Large intestine (tissue), 3 donors: ENCODE measurements around the gene ABLIM1. TPM values are rescaled to one million over a fixed set of nuclear protein-coding genes. Genes with fewer than 3 reads are reported as not detected.

ENCODE experiments used
- DNase-seq, 2 donors: peaks; one replicate each; pipeline versions ENCODE4 v3.0.0 to v3.0.0-alpha.2; 2013
- H3K27ac ChIP-seq: one replicate; pipeline ENCODE4 v1.5.1; 2013; ENCODE audit warnings: low read length
- H3K27me3 ChIP-seq: 2 replicates; pipeline ENCODE4 v1.6.1; 2013; ENCODE audit warnings: low read length; ENCODE audit not compliant: control insufficient read depth, insufficient read depth
- H3K36me3 ChIP-seq: 2 replicates; pipeline ENCODE4 v1.6.1; 2013; ENCODE audit warnings: low read length; ENCODE audit not compliant: control insufficient read depth, insufficient read depth
- H3K4me1 ChIP-seq: one replicate; pipeline ENCODE4 v1.6.1; 2013; ENCODE audit warnings: low read length; ENCODE audit not compliant: control insufficient read depth, insufficient read depth
- H3K4me3 ChIP-seq: one replicate; pipeline ENCODE4 v1.5.1; 2013; ENCODE audit warnings: low read length
- H3K9me3 ChIP-seq: one replicate; pipeline ENCODE4 v1.6.1; 2013; ENCODE audit warnings: mild to moderate bottlenecking, low read depth, low read length, moderate library complexity; ENCODE audit not compliant: control insufficient read depth
- WGBS: methylation state at CpG from one replicate; pipeline ENCODE4 v1.1.5; 2013; ENCODE audit warnings: low lambda C conversion rate; ENCODE audit not compliant: insufficient coverage; 5-methylcytosine and 5-hydroxymethylcytosine counted together
- polyA plus RNA-seq: library from polyadenylated mRNA; unstranded; fragments of 120-200 nt; gene quantifications from one replicate; pipeline ENCODE4 v1.2.1, GENCODE V29; 2013

Gene ABLIM1
- polyA plus RNA-seq, 1 donor: 54.9 TPM

DNA sequence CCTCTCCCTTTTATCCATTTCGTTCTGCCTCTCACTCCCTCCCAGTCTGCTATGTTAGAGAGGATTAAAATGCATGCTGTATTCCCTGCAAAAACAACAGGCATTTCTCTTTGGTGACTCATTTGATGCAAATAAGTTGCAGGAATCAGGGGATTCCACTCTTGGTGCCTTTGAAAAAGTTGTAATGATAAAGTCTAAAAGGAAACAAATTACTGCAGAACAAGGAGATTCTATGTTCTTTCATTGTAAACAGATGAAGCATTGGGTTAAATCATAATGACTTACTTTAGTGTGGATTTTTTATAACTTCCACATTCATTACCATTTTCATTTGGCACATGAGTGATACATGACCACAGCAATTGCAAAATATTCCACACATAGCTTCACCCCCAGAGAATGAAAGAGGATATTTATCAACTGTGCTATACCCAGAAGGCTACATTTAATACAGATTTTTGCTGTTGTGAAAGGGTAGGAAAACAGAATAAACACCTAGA is 33.4 kb upstream of the ABLIM1 start:
- Histone ChIP-seq H3K4me1 (no peaks in the 10 kb centered on the region), H3K9me3 (no peaks in the 10 kb centered on the region), H3K4me3 (no peak overlapping the region), H3K27me3 (no peaks in the 10 kb centered on the region), H3K36me3 (no peaks in the 10 kb centered on the region), H3K27ac (no peak overlapping the region)
- no peak for DNase-seq
- WGBS: 57% methylated on average over 1 of the region's 1 CpG

DNA sequence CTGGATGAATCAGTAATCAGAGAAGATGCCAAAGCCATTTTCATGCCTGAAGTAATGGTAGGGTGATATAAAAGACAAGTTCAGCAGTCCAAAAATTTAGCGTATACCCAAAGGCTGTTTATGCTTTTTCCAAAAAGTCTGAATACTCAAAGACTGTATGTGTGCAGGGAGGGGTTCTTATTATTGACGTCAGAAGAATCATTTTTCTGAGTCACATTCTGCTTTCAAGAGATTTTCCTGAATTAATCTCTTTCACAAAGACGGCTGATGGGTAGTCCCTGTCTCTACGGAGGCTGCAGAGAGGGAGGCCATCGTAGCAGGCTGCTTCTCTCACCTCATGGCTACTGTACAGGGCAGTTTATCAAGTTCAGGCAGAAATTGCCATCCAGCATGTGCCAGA is 30.7 kb upstream of the ABLIM1 start:
- WGBS: 50% methylated on average over 1 of the region's 5 CpGs

DNA sequence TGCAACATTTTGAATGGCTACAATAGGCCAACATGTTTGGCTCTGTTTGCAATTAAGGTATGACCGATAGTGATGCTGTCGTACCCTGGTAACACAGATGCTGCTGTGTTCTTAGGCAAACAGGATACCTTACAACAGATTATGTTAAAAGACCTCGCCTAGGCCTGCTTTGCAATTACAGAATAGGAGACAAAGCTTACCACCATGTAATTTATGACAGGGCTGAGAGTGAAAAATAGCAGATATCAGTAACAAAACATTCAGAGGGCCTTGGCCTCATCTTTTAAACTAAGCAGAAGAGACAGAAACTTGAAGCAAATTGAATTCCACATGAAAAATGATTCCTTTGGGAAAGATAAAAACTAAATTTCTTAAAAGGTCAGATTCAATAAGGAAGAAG is 29.4 kb upstream of the ABLIM1 start:
- Histone ChIP-seq H3K4me1 (peaks cover 35% of the 10 kb centered on the region), H3K9me3 (no peaks in the 10 kb centered on the region), H3K27me3 (no peaks in the 10 kb centered on the region), H3K36me3 (no peaks in the 10 kb centered on the region), H3K4me3 (no peak overlapping the region), H3K27ac (no peak overlapping the region)
- DNase-seq: peak in 1 of 2 donors; percentile 15
- no CpG with 5 or more reads among the region's 3 CpGs for WGBS

More for the DNA sequence above, 30.7 kb upstream of the ABLIM1 start:
- no peak overlapping the region for H3K27ac ChIP-seq
- no peaks in the 10 kb centered on the region for H3K27me3 ChIP-seq
- peaks cover 23% of the 10 kb centered on the region for H3K4me1 ChIP-seq
- H3K9me3 ChIP-seq: no peaks in the 10 kb centered on the region
- H3K4me3 ChIP-seq: no peak overlapping the region
- DNase-seq: no peak
- no peaks in the 10 kb centered on the region for H3K36me3 ChIP-seq

DNA sequence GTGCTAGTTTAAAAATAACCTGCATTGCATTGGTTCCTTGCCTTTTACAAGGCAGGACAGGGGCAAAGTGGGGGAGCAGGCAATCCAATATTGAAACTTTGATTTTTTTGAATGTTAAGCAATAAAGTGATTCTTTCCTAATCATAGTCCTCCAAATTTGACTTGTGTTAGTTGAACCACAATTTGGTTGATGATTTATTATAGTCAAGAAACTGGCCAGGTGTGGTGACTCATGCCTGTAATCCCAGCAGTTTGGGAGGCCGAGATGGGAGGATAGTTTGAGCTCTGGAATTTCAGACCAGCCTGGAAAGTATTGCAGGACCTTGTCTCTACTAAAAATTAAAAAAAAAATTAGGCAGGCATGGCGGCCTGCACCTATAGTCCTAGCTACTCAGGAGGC is 27.9 kb upstream of the ABLIM1 start:
- Histone ChIP-seq H3K9me3 (no peaks in the 10 kb centered on the region), H3K27ac (peak overlapping the region; percentile 98), H3K4me3 (no peak overlapping the region), H3K36me3 (no peaks in the 10 kb centered on the region), H3K27me3 (no peaks in the 10 kb centered on the region), H3K4me1 (peaks cover 40% of the 10 kb centered on the region)
- WGBS: no CpG with 5 or more reads among the region's 2 CpGs
- no peak for DNase-seq

DNA sequence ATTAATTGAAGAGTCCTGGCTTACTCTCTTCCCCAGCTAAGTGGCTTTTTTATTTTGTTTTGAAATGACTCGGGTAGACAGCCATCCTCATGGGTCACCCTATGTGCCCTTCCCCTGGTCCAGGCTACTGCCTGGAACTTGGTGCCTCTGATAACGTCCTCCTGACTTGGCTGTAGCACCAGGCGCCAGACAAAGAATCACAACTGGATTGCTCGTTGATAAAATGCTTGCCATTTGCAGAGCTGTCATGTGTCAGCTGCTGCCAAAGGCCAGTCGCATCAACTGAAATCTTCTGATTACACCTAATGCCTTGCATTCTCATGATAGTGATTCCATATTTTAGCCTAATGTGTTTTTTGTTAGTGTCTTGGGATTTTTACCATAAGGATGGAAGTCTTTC is 27.4 kb upstream of the ABLIM1 start:
- Histone ChIP-seq H3K27ac (peak overlapping the region; percentile 98), H3K36me3 (no peaks in the 10 kb centered on the region), H3K27me3 (no peaks in the 10 kb centered on the region), H3K4me1 (peaks cover 40% of the 10 kb centered on the region), H3K9me3 (no peaks in the 10 kb centered on the region), H3K4me3 (no peak overlapping the region)
- 50% methylated on average over 2 of the region's 5 CpGs for WGBS
- DNase-seq: peak; percentile 64 to 78

DNA sequence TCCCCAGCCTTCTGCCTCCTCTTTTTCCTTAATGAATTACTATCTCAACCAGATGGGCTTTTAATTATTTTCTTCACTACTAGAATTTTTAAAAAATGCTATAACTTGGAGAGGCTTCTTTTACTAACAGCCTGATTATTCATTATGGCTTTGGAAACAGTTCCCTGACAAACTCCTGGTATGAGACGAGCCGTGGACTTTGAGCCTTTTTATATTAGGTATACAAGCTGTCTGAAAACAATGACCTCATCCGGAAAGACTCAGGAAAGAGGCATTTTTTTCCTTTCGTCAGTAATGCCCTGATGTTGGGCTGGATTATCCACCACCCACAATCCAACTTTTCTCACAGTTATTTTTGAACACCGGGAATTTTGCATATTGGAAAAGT is 26.7 kb upstream of the ABLIM1 start:
- peaks cover 40% of the 10 kb centered on the region for H3K4me1 ChIP-seq
- no peaks in the 10 kb centered on the region for H3K36me3 ChIP-seq
- no peaks in the 10 kb centered on the region for H3K27me3 ChIP-seq
- whole genome bisulfite sequencing: 13% methylated on average over 1 of the region's 5 CpGs
- peak overlapping the region; percentile 98 for H3K27ac ChIP-seq
- DNase-seq: peak; percentile 90 to 94
- H3K4me3 ChIP-seq: no peak overlapping the region
- no peaks in the 10 kb centered on the region for H3K9me3 ChIP-seq

DNA sequence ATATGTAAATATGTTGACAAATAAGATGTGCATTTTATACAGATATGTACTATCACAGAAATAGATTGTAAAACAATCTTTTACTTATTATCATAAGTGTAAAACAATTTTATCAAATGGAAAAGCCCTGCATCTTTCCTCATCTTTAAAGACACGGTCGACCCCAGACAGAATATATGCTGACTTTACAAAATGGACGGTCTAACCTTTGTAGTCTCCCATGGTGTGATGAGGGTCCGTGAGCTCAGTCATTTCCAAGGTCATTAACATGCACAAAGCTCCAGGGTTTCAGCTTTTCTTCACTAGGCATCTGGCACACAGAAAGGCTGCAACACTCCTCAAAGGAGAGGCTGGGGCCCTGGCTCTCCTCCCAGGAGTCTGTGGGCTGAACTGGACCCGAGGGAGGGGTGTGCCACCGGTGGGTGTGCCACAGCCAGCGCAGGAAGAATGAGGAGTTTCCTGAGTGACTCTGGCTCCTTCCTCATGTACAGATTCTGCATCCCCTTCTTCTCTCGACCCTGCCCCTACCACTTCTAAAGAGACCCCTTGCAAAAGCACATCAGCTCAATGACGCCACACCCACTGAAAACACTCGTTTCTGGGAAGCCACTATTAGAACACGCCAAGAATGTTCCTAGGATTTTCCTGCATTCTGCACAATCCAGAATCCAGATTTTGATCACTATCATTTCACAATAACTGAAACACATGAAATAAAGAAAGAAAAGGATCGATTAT is 26.2 kb upstream of the ABLIM1 start:
- H3K4me1 ChIP-seq: peaks cover 40% of the 10 kb centered on the region

DNA sequence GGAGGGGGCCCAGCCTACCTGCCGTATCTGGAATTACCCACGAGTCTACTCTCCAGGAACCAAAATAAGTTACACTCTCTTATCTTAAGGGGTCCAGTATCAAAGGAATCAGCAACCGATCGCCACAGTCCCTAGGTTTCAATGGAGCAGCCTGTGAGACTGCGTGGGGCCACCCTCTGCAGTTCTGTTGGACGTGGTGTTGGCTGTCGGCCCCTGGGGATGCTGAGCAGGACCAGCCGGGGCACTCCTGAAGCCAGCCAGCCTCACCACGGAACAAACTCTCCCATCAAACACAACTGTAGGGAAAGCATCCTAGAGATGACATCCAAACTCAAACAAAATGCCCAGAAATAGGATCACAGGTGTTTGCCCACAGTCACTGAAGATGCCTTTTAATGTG is 25.5 kb upstream of the ABLIM1 start:
- peak in 1 of 2 donors; percentile 20 for DNase-seq
- no peaks in the 10 kb centered on the region for H3K36me3 ChIP-seq
- WGBS: no CpG with 5 or more reads among the region's 9 CpGs
- peak overlapping the region; percentile 98 for H3K27ac ChIP-seq
- H3K27me3 ChIP-seq: no peaks in the 10 kb centered on the region
- peaks cover 40% of the 10 kb centered on the region for H3K4me1 ChIP-seq
- no peaks in the 10 kb centered on the region for H3K9me3 ChIP-seq
- H3K4me3 ChIP-seq: peak overlapping the region; percentile 27

More for the DNA sequence above, 26.2 kb upstream of the ABLIM1 start:
- peak overlapping the region; percentile 27 for H3K4me3 ChIP-seq
- peak overlapping the region; percentile 98 for H3K27ac ChIP-seq
- no peaks in the 10 kb centered on the region for H3K36me3 ChIP-seq
- H3K9me3 ChIP-seq: no peaks in the 10 kb centered on the region
- DNase-seq: peak; percentile 68 to 86
- no peaks in the 10 kb centered on the region for H3K27me3 ChIP-seq
- 38% methylated on average over 3 of the region's 12 CpGs for WGBS

DNA sequence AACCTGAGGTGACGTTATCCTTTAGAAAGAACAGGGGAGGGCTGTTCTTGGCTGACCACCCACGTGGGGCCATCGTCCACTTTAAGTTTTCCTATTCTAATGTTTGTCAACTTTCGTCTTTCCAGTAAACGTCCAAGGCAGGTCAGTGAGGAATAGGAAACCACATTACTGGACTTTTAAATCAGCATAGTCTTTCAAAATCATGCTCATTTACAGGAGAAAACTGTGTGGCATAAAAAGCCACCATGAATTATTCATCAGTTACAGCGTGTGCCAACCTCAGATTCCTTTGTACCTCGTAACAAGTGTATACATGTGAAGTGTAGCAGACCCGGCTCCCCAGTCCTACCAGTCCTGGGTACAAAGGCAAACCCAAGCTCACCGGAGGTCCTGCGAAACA is 25.1 kb upstream of the ABLIM1 start:
- DNase-seq: no peak
- Histone ChIP-seq H3K36me3 (no peaks in the 10 kb centered on the region), H3K4me3 (peak overlapping the region; percentile 27), H3K9me3 (no peaks in the 10 kb centered on the region), H3K27me3 (no peaks in the 10 kb centered on the region), H3K27ac (peak overlapping the region; percentile 98), H3K4me1 (peaks cover 40% of the 10 kb centered on the region)
- no CpG with 5 or more reads among the region's 10 CpGs for WGBS

DNA sequence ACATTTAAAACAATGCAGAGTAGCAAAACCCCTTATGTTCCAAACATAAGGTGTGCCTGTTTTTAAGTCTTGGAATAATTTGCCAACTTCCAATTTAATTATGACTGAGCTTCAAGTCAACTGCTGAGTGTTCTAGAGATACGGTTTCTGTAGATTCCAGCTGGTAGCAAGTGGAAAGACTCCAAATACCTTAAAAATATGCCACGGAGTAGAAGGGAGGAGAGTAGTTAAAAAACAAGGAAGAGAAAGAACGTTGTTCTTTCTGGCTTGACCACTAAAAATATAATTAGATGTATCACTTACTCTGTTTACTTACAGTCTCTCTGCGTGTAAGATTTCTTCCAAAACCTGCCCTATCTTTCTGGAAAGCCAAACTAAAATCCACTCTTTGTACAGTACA is 24.5 kb upstream of the ABLIM1 start:
- Histone ChIP-seq H3K4me3 (no peak overlapping the region), H3K9me3 (no peaks in the 10 kb centered on the region), H3K36me3 (no peaks in the 10 kb centered on the region), H3K4me1 (peaks cover 40% of the 10 kb centered on the region), H3K27ac (peak overlapping the region; percentile 98), H3K27me3 (no peaks in the 10 kb centered on the region)
- DNase-seq: no peak
- WGBS: 79% methylated on average over 2 of the region's 4 CpGs

DNA sequence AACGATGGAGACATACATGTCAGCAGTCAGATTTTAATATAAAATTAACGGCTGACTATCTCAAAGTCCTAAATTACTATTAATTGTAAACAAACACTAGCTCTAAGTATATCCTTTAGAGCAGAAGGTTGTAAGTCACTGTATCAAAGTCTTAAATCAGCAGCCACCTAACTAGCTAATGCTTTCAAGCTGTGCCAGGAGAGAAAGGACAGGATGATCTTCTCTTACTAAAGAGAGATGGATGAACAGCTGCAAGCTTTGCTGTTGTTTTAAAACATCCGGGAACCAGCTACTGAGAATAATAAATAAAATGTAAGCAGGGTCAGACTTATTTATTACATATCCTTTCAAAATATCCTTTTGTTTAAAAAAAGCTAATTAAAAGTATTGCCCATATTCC is 24.0 kb upstream of the ABLIM1 start:
- Histone ChIP-seq H3K9me3 (no peaks in the 10 kb centered on the region), H3K36me3 (no peaks in the 10 kb centered on the region), H3K4me1 (peaks cover 40% of the 10 kb centered on the region), H3K27ac (peak overlapping the region; percentile 98), H3K27me3 (no peaks in the 10 kb centered on the region), H3K4me3 (no peak overlapping the region)
- DNase-seq: no peak
- WGBS: 83% methylated on average over 1 of the region's 3 CpGs
